ENCODE data around the gene SRPK3. TPM values are rescaled to one million over a fixed set of nuclear protein-coding genes. Genes with fewer than 3 reads are reported as not detected.
A peak's percentile ranks its signal among the peaks of the same experiment; 100 is the strongest.

Gene SRPK3
- total and polyA plus RNA-seq, 7 experiments from 2014 or later, result not detected

GRCh38 chrX:153828723-153829548 is 48.1 kb downstream of the SRPK3 start:
- Histone ChIP-seq H3K9me3 (ENCODE audit: control insufficient read depth in 2 of 3, low read length in 3 of 3) (no peaks in the 10 kb centered on the region), H3K27me3 (ENCODE audit: control insufficient read depth in 2 of 2, insufficient read depth in 2 of 2, low read length in 2 of 2) (no peaks in the 10 kb centered on the region), H3K4me1 (ENCODE audit: control insufficient read depth in 2 of 2, insufficient read depth in 2 of 2, low read length in 2 of 2) (peaks cover 0 to 3% of the 10 kb centered on the region in 2 donors), H3K4me3 (ENCODE audit: low read length) (peak overlapping the region; percentile 24), H3K27ac (ENCODE audit: low read depth, low read length) (no peak overlapping the region), H3K36me3 (ENCODE audit: control insufficient read depth in 2 of 3, insufficient read depth in 3 of 3, low read length in 3 of 3) (no peaks in the 10 kb centered on the region)
- Mint-ChIP-seq H3K27ac (peak overlapping the region in 3 of 9 donors; percentile 41 to 58 (median 46)), H3K4me1 (peaks cover 10 to 37% (median 20%) of the 10 kb centered on the region in 7 donors), H3K4me3 (peak overlapping the region; percentile 17 to 83 (median 72)), H3K9me3 (peaks cover 0 to 3% (median 0%) of the 10 kb centered on the region in 11 donors), H3K36me3 (peaks cover 0 to 5% (median 0%) of the 10 kb centered on the region in 5 donors), H3K27me3 (peaks cover 0 to 39% (median 0%) of the 10 kb centered on the region in 5 donors)
- ChIA-PET CTCF (no interaction called here), POLR2A (no interaction called here)
- intact Hi-C loops (cut with micrococcal nuclease), result loop anchor here in 1 of 2 donors (1.0 kb wide), 1 partner anchor 10 kb away; no protein-coding TSS in a partner anchor
- DNase-seq (no peak), ATAC-seq (peak; percentile 42)

DNA sequence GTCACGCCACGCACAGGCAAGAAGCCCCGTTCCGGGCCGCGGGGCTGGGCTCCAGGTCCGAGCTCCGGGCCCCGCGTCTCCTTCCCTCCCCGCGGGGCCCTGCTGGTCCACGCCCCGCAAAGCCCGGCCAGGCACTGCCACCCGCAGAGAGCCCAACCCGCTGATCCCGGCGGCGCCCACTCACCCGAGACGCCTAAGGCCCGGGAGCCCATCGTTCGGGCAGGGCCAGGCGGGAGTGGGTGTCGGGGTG is 48.6 kb downstream of the SRPK3 start:
- DNase-seq (no peak), ATAC-seq (no peak)
- H3K9me3 ChIP-seq (ENCODE audit: control insufficient read depth in 2 of 3, low read length in 3 of 3), result no peaks in the 10 kb centered on the region
- H3K9me3 Mint-ChIP-seq, result peaks cover 0 to 3% (median 0%) of the 10 kb centered on the region in 11 donors
- peaks cover 0 to 3% of the 10 kb centered on the region in 2 donors for H3K4me1 ChIP-seq (ENCODE audit: control insufficient read depth in 2 of 2, insufficient read depth in 2 of 2, low read length in 2 of 2)
- H3K4me3 ChIP-seq (ENCODE audit: low read length), result peak overlapping the region; percentile 24
- ChIA-PET CTCF (no interaction called here), POLR2A (no interaction called here)
- peak overlapping the region; percentile 7 for H3K27ac ChIP-seq (ENCODE audit: low read depth, low read length)
- H3K27ac Mint-ChIP-seq, result peak overlapping the region in 3 of 9 donors; percentile 41 to 58 (median 46)
- peaks cover 0 to 5% (median 0%) of the 10 kb centered on the region in 5 donors for H3K36me3 Mint-ChIP-seq
- intact Hi-C loops (cut with micrococcal nuclease), result loop anchor here in 1 of 2 donors (1.0 kb wide), 1 partner anchor 10 kb away; no protein-coding TSS in a partner anchor
- peak overlapping the region; percentile 17 to 83 (median 72) for H3K4me3 Mint-ChIP-seq
- no peaks in the 10 kb centered on the region for H3K36me3 ChIP-seq (ENCODE audit: control insufficient read depth in 2 of 3, insufficient read depth in 3 of 3, low read length in 3 of 3)
- H3K27me3 Mint-ChIP-seq, result peaks cover 0 to 39% (median 0%) of the 10 kb centered on the region in 5 donors
- no peaks in the 10 kb centered on the region for H3K27me3 ChIP-seq (ENCODE audit: control insufficient read depth in 2 of 2, insufficient read depth in 2 of 2, low read length in 2 of 2)
- peaks cover 10 to 33% (median 16%) of the 10 kb centered on the region in 7 donors for H3K4me1 Mint-ChIP-seq

DNA sequence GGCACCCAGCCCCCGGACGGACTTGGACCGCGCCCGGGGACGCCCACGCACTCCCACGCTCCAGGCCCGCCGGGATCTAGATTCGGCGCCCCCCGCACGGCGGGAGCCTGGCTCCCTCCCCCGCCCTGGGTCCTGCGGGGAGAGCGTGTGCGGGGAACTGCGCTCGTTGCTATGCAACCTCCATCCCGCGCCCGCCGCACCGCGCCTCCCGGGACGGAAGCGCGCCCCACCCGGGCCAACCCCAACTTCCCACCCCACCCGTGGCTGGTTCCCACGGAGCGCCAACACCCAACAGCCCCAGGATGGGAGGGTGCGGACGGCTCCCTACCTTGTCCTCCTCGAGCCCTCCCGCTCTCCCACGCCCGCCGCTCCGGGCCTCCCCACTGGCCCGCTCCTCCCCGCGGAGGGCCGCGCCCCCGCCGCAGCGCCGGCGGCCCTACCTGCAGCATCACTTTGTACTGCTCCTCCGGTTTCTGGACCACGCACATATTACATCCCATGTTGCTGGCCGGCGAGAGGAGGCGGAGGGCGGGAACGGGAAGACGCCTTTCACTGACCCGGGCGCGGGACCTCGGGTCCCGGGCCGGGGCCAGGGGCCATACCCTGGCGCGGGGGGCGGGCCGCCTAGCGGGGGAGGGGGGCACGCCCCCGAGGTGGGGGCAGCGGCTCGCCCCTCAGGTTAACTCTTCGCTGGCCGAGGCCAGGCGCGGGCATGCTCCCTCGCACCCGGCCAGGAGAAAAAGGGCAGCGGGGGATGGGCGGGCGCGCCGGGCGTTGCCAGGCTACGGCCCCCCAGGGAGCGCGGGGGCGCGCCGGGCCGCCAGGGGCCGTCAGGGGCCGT is 49.2 kb downstream of the SRPK3 start, which contains the start of gene PDZD4:
Gene PDZD4, minus strand, starts transcription at position 746 of the 841 bp plus-strand sequence. Its CDS starts 246 bp downstream, at position 500.
- Mint-ChIP-seq H3K4me1 (peaks cover 10 to 29% (median 16%) of the 10 kb centered on the region in 7 donors), H3K4me3 (peak within 1 kb of the TSS; percentile 20 to 83 (median 73)), H3K9me3 (peaks cover 0 to 3% (median 0%) of the 10 kb centered on the region in 11 donors), H3K36me3 (peaks cover 0 to 5% (median 0%) of the 10 kb centered on the region in 5 donors), H3K27ac (peak within 1 kb of the TSS in 3 of 9 donors; percentile 41 to 58 (median 46)), H3K27me3 (peaks cover 0 to 39% (median 0%) of the 10 kb centered on the region in 5 donors)
- POLR2A ChIA-PET, result no interaction called here
- peaks cover 0 to 3% of the 10 kb centered on the region in 2 donors for H3K4me1 ChIP-seq (ENCODE audit: control insufficient read depth in 2 of 2, insufficient read depth in 2 of 2, low read length in 2 of 2)
- DNase-seq, result peak in 1 of 9 donors; percentile 30
- H3K36me3 ChIP-seq (ENCODE audit: control insufficient read depth in 2 of 3, insufficient read depth in 3 of 3, low read length in 3 of 3), result no peaks in the 10 kb centered on the region
- no peaks in the 10 kb centered on the region for H3K9me3 ChIP-seq (ENCODE audit: control insufficient read depth in 2 of 3, low read length in 3 of 3)
- intact Hi-C loops (cut with micrococcal nuclease), result loop anchor here in 1 of 2 donors (1.0 to 5.0 kb wide), 2 partner anchors 11 to 47 kb away; no protein-coding TSS in a partner anchor
- peak; percentile 52 for ATAC-seq
- CTCF ChIA-PET, result no interaction called here
- H3K4me3 ChIP-seq (ENCODE audit: low read length), result peak within 1 kb of the TSS; percentile 24
- H3K27ac ChIP-seq (ENCODE audit: low read depth, low read length), result peak within 1 kb of the TSS; percentile 7
- no peaks in the 10 kb centered on the region for H3K27me3 ChIP-seq (ENCODE audit: control insufficient read depth in 2 of 2, insufficient read depth in 2 of 2, low read length in 2 of 2)

- H3K36me3 ChIP-seq (ENCODE audit: control insufficient read depth in 2 of 3, insufficient read depth in 3 of 3, low read length in 3 of 3), result no peaks in the 10 kb centered on the region
- Mint-ChIP-seq H3K4me1 (peaks cover 10 to 21% (median 12%) of the 10 kb centered on the region in 7 donors), H3K9me3 (peaks cover 0 to 4% (median 0%) of the 10 kb centered on the region in 11 donors), H3K27me3 (peaks cover 0 to 36% (median 0%) of the 10 kb centered on the region in 5 donors), H3K36me3 (peaks cover 0 to 5% (median 0%) of the 10 kb centered on the region in 5 donors), H3K4me3 (peak overlapping the region in 9 of 10 donors; percentile 45 to 75 (median 61)), H3K27ac (no peak overlapping the region)
- ChIA-PET CTCF (no interaction called here), POLR2A (no interaction called here)
- no peak overlapping the region for H3K27ac ChIP-seq (ENCODE audit: low read depth, low read length)
- no peak for DNase-seq
- ATAC-seq, result no peak
- intact Hi-C loops (cut with micrococcal nuclease), result loop anchor here in 1 of 2 donors (5.0 kb wide), 1 partner anchor 46 kb away; no protein-coding TSS in a partner anchor
- no peak overlapping the region for H3K4me3 ChIP-seq (ENCODE audit: low read length)
- H3K27me3 ChIP-seq (ENCODE audit: control insufficient read depth in 2 of 2, insufficient read depth in 2 of 2, low read length in 2 of 2), result no peaks in the 10 kb centered on the region
- no peaks in the 10 kb centered on the region for H3K9me3 ChIP-seq (ENCODE audit: control insufficient read depth in 2 of 3, low read length in 3 of 3)
- peaks cover 0 to 3% of the 10 kb centered on the region in 2 donors for H3K4me1 ChIP-seq (ENCODE audit: control insufficient read depth in 2 of 2, insufficient read depth in 2 of 2, low read length in 2 of 2)
Measured at GRCh38 chrX:153830640-153831428, 50.0 kb downstream of the SRPK3 start.

- Histone ChIP-seq H3K27ac (ENCODE audit: low read depth, low read length) (no peak overlapping the region), H3K9me3 (ENCODE audit: control insufficient read depth in 2 of 3, low read length in 3 of 3) (no peaks in the 10 kb centered on the region), H3K4me3 (ENCODE audit: low read length) (no peak overlapping the region), H3K4me1 (ENCODE audit: control insufficient read depth in 2 of 2, insufficient read depth in 2 of 2, low read length in 2 of 2) (peaks cover 0 to 3% of the 10 kb centered on the region in 2 donors), H3K36me3 (ENCODE audit: control insufficient read depth in 2 of 3, insufficient read depth in 3 of 3, low read length in 3 of 3) (no peaks in the 10 kb centered on the region), H3K27me3 (ENCODE audit: control insufficient read depth in 2 of 2, insufficient read depth in 2 of 2, low read length in 2 of 2) (no peaks in the 10 kb centered on the region)
- Mint-ChIP-seq H3K36me3 (peaks cover 0 to 5% (median 0%) of the 10 kb centered on the region in 5 donors), H3K9me3 (peaks cover 0 to 4% (median 0%) of the 10 kb centered on the region in 11 donors), H3K27ac (no peak overlapping the region), H3K4me1 (peaks cover 10 to 20% (median 12%) of the 10 kb centered on the region in 7 donors), H3K4me3 (peak overlapping the region in 9 of 10 donors; percentile 40 to 83 (median 53)), H3K27me3 (peaks cover 0 to 36% (median 0%) of the 10 kb centered on the region in 5 donors)
- DNase-seq (no peak), ATAC-seq (no peak)
- POLR2A ChIA-PET, result no interaction called here
- CTCF ChIA-PET, result no interaction called here
- intact Hi-C loops (cut with micrococcal nuclease), result loop anchor here in 1 of 2 donors (5.0 kb wide), 1 partner anchor 46 kb away; no protein-coding TSS in a partner anchor
Measured at GRCh38 chrX:153831429-153832150, 50.7 kb downstream of the SRPK3 start.

All from naive thymus-derived CD4-positive, alpha-beta T cell (primary cell).